Skeletal muscle tissue (tissue), 4 donors: ENCODE measurements around the gene ZNF525. TPM values are rescaled to one million over a fixed set of nuclear protein-coding genes. Genes with fewer than 3 reads are reported as not detected.
"Not testable (repeated sequence)": the region's sequence is repeated elsewhere in the genome, so short reads cannot be mapped to it uniquely, and the experiment has no call there.

ENCODE experiments used
- H3K27ac ChIP-seq: one replicate; pipeline ENCODE4 v1.7.0; 2013; ENCODE audit warnings: mild to moderate bottlenecking, low read depth, low read length, inconsistent platforms
- H3K27me3 ChIP-seq, 3 donors: one replicate each; pipeline ENCODE4 v1.7.0; 2013; ENCODE audit warnings: low read length in 3 of 3; ENCODE audit not compliant: control insufficient read depth in 3 of 3, insufficient read depth in 3 of 3
- H3K36me3 ChIP-seq, 3 donors: one replicate each; pipeline ENCODE4 v1.7.0; 2013; ENCODE audit warnings: low read length in 3 of 3; ENCODE audit not compliant: control insufficient read depth in 3 of 3, insufficient read depth in 3 of 3
- H3K4me1 ChIP-seq, 3 donors: one replicate each; pipeline ENCODE4 v1.7.0; 2013; ENCODE audit warnings: low read length in 3 of 3, mild to moderate bottlenecking in 3 of 3; ENCODE audit not compliant: control insufficient read depth in 3 of 3, insufficient read depth in 3 of 3
- H3K4me3 ChIP-seq, 3 donors: one replicate each; pipeline ENCODE4 v1.7.0; 2013; ENCODE audit warnings: low read length in 3 of 3
- H3K9ac ChIP-seq, 3 donors: one replicate each; pipeline ENCODE4 v1.7.0; 2013; ENCODE audit warnings: low read length in 3 of 3, mild to moderate bottlenecking in 3 of 3, moderate library complexity in 2 of 3, low read depth in 1 of 3
- H3K9me3 ChIP-seq, 3 donors: one replicate each; pipeline ENCODE4 v1.7.0; 2013; ENCODE audit warnings: low read length in 3 of 3; ENCODE audit not compliant: control insufficient read depth in 3 of 3
- total RNA-seq: library from RNA; depleted of rRNA; stranded (reverse); fragments of >200 nt; gene quantifications from one replicate; pipeline ENCODE4 v1.2.3, GENCODE V29; 2014
- donor health status: Osteomylitis.

The ZNF525 gene
- total RNA-seq, result 7.8 TPM

DNA sequence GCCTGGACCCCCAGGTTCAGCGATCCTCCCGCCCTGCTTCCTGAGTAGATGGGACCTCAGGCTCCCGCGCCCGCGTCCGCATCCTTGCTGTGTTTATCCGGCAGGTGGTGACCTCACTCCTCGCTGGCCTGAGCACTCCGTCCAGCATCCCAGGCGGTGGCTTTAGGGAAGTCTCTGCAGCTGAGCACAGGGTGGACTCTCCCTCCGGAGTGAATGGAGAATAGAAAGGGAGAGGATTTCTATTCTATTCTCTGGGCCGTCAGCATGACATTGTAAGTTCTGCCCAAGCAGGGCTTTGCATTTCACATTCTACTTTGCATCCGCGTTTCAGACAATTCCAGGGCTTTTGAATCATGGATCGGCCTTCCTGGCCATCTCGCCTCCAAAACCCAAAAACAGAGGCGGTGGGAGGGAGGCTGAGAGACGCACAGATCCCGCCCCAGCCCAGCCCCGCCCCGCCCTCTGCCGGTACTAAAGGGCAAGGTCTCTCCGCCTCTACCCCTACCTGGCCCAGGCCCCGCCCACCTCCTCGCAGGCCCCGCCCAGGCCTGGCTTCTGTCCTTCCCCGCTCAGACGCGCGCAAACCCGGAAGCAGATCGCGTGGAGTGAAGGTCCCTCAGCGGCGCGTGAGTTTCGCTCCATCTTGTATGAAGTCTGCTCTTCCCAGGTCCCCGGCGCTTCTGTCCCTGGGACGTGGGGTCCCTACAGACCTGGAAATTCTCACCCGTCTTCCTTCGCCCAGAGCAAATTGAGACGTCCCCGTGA, at the start of gene ZNF525:
Gene ZNF525 (plus strand): TSS at position 572 of the 765 bp plus-strand sequence. CDS start 6,577 bp downstream, outside the sequence.
- H3K27ac ChIP-seq, result no peak within 1 kb of the TSS
- peak within 1 kb of the TSS; percentile 64 to 76 (median 74) for H3K4me3 ChIP-seq
- H3K9ac ChIP-seq, result peak within 1 kb of the TSS; percentile 45 to 65 (median 64)
- peaks cover 0 to 5% (median 0%) of the 10 kb centered on the region in 3 donors for H3K4me1 ChIP-seq
- H3K36me3 ChIP-seq, result no peaks in the 10 kb centered on the region
- no peaks in the 10 kb centered on the region for H3K9me3 ChIP-seq
- H3K27me3 ChIP-seq, result no peaks in the 10 kb centered on the region

GRCh38 chr19:53328967-53329366, 36.5 kb upstream of the ZNF525 start:
- Histone ChIP-seq H3K4me1 (peaks cover 0 to 2% (median 0%) of the 10 kb centered on the region in 3 donors), H3K27ac (no peak overlapping the region), H3K9ac (no peak overlapping the region), H3K27me3 (no peaks in the 10 kb centered on the region), H3K9me3 (peaks cover 7 to 10% (median 10%) of the 10 kb centered on the region in 3 donors), H3K36me3 (no peaks in the 10 kb centered on the region), H3K4me3 (peak overlapping the region in 2 of 3 donors; percentile 30 to 41)

- H3K9me3 ChIP-seq, result peaks cover 4 to 8% (median 5%) of the 10 kb centered on the region in 3 donors
- H3K4me3 ChIP-seq, result peak overlapping the region in 1 of 3 donors; percentile 67
- H3K27me3 ChIP-seq, result no peaks in the 10 kb centered on the region
- peak overlapping the region in 1 of 3 donors; percentile 54 for H3K9ac ChIP-seq
- peaks cover 0 to 7% (median 0%) of the 10 kb centered on the region in 3 donors for H3K4me1 ChIP-seq
- no peak overlapping the region for H3K27ac ChIP-seq
- H3K36me3 ChIP-seq, result no peaks in the 10 kb centered on the region
These were observed 33.0 kb upstream of the ZNF525 start for GRCh38 chr19:53332484-53332883.

DNA sequence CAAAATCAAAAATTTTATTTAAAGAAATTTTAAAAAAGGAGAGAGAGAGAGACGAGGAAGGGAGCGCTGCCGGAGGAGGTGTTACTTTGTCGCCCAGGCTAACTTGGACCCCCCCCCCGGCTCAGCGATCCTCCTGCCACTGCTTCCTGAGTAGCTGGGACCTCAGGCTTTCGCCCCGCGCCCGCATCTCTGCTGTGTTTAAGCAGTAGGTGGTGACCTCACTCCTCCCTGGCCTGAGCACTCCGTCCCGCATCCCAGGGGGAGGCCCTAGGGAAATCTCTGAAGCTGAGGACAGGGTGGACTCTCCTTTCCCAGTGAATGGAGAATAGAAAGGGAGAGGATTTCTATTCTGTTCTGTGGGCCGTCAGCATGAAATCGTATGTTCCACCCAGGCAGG, 32.4 kb upstream of the ZNF525 start:
- Histone ChIP-seq H3K4me1 (peaks cover 0 to 7% (median 0%) of the 10 kb centered on the region in 3 donors), H3K27me3 (no peaks in the 10 kb centered on the region), H3K27ac (no peak overlapping the region), H3K36me3 (no peaks in the 10 kb centered on the region), H3K9ac (peak overlapping the region in 2 of 3 donors; percentile 51 to 54), H3K4me3 (peak overlapping the region; percentile 67 to 93 (median 71)), H3K9me3 (peaks cover 4 to 5% (median 5%) of the 10 kb centered on the region in 3 donors)

- peak within 1 kb of the TSS; percentile 44 for H3K27ac ChIP-seq
- peak within 1 kb of the TSS; percentile 71 to 93 (median 79) for H3K4me3 ChIP-seq
- H3K9me3 ChIP-seq, result peaks cover under 1 to 4% (median 2%) of the 10 kb centered on the region in 3 donors
- peaks cover 0 to 7% (median 0%) of the 10 kb centered on the region in 3 donors for H3K4me1 ChIP-seq
- peaks cover 0 to 2% (median 0%) of the 10 kb centered on the region in 3 donors for H3K36me3 ChIP-seq
- no peaks in the 10 kb centered on the region for H3K27me3 ChIP-seq
- peak within 1 kb of the TSS; percentile 71 to 83 (median 75) for H3K9ac ChIP-seq
These were observed 31.7 kb upstream of the ZNF525 start, which contains the start of gene ZNF845 for GRCh38 chr19:53333463-53334449. Gene ZNF845 (plus strand): TSS chr19:53333749. CDS start chr19:53341308, 7,559 bp downstream.

DNA sequence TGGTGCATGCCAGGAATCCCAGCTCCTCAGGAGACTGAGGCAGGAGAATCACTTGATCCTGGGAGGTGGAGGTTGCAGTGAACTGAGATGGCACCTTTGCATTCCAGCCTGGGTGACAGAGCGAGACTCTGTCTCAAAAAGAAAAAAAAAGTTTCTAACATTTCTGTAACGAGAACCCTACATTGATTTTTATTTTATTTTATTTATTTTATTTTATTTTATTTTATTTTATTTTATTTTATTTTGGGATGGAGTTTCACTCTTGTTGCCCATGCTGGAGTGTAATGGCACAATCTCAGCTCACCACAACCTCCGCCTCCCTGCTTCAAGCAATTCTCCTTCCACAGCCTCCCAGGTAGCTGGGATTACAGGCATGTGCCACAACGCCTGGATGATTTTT, 21.1 kb upstream of the ZNF525 start:
- H3K36me3 ChIP-seq, result peaks cover 20 to 48% (median 23%) of the 10 kb centered on the region in 3 donors
- not testable (repeated sequence) for H3K4me3 ChIP-seq, H3K9me3 ChIP-seq, H3K27ac ChIP-seq, H3K4me1 ChIP-seq, H3K27me3 ChIP-seq, H3K9ac ChIP-seq

GRCh38 chr19:53355739-53356138, 9.8 kb upstream of the ZNF525 start:
- H3K9ac ChIP-seq, result no peak overlapping the region
- peaks cover 23 to 36% (median 24%) of the 10 kb centered on the region in 3 donors for H3K9me3 ChIP-seq
- H3K36me3 ChIP-seq, result peaks cover 10 to 11% (median 11%) of the 10 kb centered on the region in 3 donors

DNA sequence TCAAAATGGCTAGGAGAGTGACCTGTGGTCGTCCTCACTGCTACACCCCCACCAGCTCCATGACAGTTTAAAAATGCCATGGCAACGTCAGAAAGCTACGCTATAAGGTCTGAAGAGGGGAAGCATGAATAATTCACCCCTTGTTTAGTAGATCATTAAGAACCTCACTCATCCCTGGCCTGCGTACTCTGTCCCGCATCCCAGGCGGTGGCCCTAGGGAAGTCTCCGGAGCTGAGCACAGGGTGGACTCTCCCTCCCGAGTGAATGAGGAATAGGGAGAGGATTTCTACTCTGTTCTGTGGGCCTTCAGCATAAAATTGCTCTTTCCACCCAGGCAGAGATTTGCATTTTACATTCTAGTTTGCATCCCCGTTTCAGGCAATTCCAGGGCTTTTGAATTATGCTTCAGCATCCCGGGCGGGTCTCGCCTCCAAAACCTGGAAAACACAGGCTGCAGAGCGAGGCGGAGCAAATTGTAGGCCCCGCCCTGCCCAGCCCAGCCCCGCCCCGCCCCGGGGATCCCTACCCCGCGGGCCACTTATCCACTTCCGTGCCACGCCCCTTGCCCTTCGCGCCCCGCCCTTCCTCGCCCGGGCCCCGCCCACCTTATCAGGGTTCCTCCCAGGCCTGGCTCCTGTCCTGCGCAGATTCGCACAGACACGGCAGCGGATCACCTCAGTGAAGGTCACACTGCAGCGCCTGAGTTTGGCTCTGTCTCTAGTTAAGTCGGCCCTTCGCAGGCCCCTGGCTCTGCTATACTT, 7.5 kb upstream of the ZNF525 start:
- H3K9me3 ChIP-seq, result peaks cover 11 to 15% (median 14%) of the 10 kb centered on the region in 3 donors

More at GRCh38 chr19:53355739-53356138, 9.8 kb upstream of the ZNF525 start:
- Histone ChIP-seq H3K4me3 (no peak overlapping the region), H3K27me3 (no peaks in the 10 kb centered on the region), H3K4me1 (no peaks in the 10 kb centered on the region), H3K27ac (no peak overlapping the region)

DNA sequence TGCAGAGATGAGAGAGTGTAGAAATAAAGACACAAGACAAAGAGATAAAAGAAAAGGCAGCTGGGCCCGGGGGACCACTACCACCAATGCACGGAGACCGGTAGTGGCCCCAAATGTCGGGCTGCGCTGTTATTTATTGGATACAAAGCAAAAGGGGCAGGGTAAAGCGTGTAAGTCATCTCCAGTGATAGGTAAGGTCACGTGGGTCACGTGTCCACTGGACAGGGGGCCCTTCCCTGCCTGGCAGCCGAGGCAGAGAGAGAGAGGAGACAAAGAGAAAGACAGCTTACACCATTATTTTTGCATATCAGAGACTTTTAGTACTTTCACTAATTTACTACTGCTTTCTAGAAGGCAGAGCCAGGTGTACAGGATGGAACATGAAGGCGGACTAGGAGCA, 5.4 kb upstream of the ZNF525 start:
- not testable (repeated sequence) for H3K4me1 ChIP-seq, H3K9ac ChIP-seq, H3K27me3 ChIP-seq, H3K27ac ChIP-seq, H3K4me3 ChIP-seq, H3K36me3 ChIP-seq
- peaks cover 4 to 12% (median 5%) of the 10 kb centered on the region in 3 donors for H3K9me3 ChIP-seq

More for the DNA sequence above, 7.5 kb upstream of the ZNF525 start:
- no peaks in the 10 kb centered on the region for H3K27me3 ChIP-seq
- no peaks in the 10 kb centered on the region for H3K4me1 ChIP-seq
- H3K4me3 ChIP-seq, result no peak overlapping the region
- H3K9ac ChIP-seq, result no peak overlapping the region
- H3K36me3 ChIP-seq, result no peaks in the 10 kb centered on the region
- no peak overlapping the region for H3K27ac ChIP-seq
